Measurements from ENCODE around the gene SPCS1.
"Not testable (repeated sequence)": the region's sequence is repeated elsewhere in the genome, so short reads cannot be mapped to it uniquely, and the experiment has no call there.

SPCS1 gene

GRCh38 chr3:52705688-52706686 is at the start of gene SPCS1, which contains the start of gene GLT8D1:
SPCS1 (plus strand) TSS chr3:52706106; CDS start chr3:52706247, 141 bp downstream.
GLT8D1 (minus strand) TSS chr3:52705791; CDS start chr3:52700460, 5,331 bp downstream.
- no peak for DNase-seq

GRCh38 chr3:52660046-52660445 is 45.9 kb upstream of the SPCS1 start:
- no peak for DNase-seq

- DNase-seq = no peak
Observed at GRCh38 chr3:52663098-52663497, 42.8 kb upstream of the SPCS1 start.

DNA sequence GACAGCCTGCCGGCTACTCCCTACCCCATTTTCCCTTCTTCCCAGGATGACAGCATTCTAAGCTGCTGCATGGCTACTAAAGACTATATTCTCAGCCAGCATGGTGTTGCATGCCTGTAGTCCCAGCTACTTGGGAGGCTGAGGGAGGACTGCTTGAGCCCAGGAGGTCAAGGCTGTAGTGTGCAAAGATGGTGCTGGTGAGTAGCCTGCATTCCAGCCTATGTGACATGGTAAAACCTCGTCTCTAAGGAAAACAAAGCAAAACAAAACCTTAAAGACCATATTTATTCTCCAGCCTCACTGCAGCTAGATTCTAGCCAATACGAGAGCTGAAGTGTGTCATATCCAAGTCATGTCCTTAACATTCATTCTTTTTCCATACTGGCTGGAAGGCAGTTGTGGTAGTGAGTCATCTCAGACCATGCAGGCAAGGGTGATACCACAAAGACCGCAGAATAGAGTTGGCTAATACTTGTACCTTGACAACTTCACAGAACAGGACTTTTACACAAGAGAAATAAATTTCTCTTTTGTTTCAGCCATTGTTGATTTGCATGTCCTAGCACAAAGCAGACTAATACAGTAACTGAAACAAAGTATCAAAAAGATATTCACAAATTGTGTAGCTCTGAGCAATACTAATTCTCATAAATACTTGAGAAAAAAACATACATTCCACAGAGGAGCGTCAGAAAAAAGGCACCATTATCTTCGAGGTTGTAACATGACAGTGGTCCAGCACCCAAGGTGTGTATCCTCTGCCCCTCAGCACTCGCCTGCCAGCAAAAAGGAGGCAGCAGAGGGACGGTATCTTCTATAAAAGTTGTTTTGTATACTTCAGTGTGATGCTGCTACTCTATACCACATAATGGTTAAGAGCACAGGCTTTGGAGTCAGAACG is 35.0 kb upstream of the SPCS1 start:
- no peak for DNase-seq

DNA sequence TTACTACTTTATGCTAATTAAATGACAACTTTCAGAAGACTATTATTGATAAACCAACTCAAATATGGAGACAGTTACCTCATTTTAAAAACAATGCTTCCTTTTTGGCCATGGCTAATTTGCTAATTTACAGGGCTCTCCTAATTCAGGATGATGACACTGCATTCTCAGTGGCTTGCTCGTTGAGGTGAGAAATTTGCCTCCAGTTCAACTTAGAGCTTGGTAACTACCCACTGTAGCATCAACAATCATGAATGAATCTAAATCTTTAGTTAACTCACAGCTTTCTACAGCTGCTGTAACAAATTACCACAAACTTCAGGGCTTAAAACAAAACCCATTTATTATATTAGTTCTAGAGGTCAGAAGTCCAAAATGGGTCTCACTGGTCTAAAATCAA is 34.2 kb upstream of the SPCS1 start:
- no peak for DNase-seq

GRCh38 chr3:52676201-52676600 is 29.7 kb upstream of the SPCS1 start:
- DNase-seq = not testable (repeated sequence)

- DNase-seq = no peak
Observed at GRCh38 chr3:52678265-52679198, 27.4 kb upstream of the SPCS1 start.

DNA sequence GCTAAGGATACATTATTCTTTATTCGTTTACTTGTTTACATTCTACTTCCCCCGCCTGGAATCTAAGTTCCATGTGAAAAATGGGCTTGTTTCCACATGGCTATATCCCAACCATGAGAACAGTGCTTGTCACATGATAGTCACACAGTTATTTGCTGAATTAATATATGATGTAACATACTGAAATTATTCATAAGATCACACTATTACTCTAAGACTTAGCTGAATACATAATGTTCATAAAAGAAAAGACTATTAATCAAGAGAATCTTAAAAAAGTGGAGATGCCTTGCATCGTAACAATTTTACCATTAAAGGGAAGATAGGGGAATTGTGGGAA is 26.7 kb upstream of the SPCS1 start:
- no peak for DNase-seq

GRCh38 chr3:52679811-52680210 is 26.1 kb upstream of the SPCS1 start:
- DNase-seq = no peak

- no peak for DNase-seq
Observed at GRCh38 chr3:52681596-52681995, 24.3 kb upstream of the SPCS1 start.

GRCh38 chr3:52682016-52682415 is 23.9 kb upstream of the SPCS1 start:
- no peak for DNase-seq

DNA sequence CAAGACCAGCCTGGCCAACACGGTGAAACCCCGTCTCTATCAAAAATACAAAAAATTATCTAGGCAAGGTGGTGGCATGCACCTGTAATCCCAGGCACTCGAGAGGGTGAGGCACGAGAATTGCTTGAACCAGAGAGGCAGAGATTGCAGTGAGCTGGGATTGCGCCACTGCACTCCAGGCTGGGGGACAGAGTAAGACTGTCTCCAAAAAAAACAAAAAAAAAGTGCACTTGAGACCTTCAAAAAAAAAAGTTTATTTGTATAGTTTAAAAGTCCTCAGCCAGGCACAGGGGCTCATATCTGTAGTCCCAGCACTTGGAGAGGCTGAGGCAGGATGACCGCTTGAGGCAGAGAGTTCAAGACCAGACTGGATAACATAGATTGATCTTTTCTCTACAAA is 22.3 kb upstream of the SPCS1 start:
- no peak for DNase-seq

DNA sequence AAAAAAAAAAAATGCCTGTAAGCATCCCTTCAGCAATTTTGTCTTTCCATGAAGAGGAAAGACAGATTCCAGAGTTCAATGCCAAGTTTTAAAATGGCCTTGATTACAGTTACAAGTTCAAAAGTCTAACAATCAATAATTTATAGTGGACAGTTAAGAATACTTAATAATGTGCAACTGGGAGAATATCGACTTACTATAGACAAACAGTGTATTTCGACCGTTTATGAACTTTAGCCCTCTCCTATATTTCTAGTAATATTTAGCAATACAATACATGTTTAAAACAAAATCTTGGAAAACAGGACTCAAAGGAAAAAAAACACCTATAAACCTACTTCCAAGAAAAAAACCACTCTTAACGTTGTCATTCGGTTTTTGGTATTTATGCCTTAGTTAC is 21.7 kb upstream of the SPCS1 start:
- DNase-seq = no peak

DNA sequence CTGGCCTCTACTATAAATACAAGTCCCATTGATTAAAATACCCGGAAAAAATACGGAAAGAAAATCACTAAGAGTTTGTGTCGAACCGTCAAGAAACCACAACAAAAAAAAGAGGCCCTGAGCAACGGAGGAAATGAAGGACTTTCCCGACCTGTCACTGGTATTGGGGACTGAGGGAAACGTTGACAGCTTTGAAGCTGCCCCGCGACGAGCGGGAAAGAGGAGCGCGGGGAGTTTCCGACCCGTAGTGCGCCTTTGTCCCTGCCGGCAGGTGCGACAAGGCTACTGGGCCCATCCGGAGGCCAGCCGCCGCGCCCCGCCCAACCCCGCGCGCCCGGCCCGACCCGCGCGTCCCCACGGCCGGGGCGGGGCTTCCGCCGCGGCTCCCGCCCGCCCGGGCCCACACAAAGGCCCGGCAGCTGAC is 20.6 kb upstream of the SPCS1 start:
- no peak for DNase-seq

DNA sequence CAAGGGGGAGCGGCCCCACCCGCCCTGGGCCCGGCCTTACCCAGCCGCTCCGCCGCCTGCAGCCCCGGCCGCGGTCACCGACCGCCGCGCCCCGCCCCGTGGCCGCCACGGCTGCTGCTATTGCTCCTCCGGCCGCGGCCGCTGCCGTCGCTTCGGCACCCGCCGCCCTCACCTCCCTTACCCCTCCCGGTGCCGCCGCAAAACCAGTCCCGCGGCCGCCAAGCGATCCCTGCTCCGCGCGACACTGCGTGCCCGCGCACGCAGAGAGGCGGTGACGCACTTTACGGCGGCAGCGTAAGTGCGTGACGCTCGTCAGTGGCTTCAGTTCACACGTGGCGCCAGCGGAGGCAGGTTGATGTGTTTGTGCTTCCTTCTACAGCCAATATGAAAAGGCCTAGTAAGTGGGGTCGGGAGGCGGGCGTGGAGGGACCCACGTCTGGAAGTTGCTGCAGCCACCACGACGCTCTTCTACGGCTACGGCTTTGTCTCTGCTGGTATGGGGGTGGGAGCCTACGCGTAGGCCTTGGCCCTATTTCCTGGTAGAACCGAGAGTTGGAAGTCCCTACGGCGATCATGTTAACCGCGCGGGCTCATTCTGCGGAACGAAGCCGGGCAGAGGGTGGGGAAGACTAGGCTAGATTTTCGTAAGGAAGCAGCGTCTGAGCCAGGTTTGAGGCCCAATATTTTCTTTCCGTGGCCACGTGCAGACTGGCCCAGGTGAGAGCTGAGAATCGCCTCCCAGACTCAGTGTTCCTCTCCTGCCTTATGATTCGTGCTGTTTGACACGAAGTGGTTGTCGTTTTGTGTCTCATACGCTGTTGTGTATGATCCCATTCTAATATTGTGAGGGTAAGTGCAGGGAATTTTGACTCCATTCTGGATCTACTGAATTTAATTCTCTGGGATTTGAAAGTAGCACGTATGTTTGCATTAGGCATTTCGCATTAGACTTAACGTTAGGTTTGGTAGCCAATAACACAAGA is 19.9 kb upstream of the SPCS1 start, which contains the start of the genes GNL3 and PBRM1:
GNL3 (plus strand) TSS at position 324 of the 983 bp plus-strand sequence; CDS start at position 385, 61 bp downstream.
PBRM1 (minus strand) TSS at position 205 of the 983 bp plus-strand sequence.
- no peak for DNase-seq

DNA sequence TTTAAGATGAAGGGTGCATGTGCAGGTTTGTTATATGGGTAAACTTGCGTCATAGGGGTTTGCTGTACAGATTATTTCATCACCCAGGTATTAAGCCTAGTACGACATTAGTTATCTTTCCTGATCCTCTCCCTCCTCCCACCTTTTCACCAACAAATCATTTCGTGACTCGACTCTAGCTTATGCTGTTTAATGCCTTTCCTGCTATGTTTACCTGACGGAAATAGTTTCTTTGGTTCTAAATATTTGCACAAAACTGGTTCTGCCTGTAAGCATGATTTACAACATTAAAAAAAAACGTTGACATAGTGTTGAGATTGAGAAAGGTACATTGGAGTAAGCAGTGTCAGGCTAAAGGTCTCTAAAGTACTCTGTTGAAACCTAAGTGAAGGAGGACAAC is 17.6 kb upstream of the SPCS1 start:
- no peak for DNase-seq

DNA sequence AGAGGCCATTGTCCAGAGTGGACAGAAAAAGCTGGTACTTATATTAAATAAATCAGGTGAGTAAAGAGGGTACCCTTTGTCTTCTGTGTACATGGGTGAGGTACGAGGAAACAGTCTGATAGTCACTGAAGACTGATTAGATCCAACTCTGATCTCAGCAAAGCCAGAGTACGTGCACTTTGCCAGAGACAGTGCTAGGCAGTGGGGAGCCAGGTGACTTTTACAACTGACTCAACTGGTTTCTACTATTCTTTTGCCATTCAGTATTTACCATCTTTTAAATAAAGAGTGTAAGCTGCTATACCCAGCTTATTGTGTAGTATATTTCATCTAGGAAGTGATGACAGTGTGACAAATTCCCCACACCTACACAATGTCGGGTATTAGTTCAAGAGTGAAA is 16.8 kb upstream of the SPCS1 start:
- no peak for DNase-seq

DNA sequence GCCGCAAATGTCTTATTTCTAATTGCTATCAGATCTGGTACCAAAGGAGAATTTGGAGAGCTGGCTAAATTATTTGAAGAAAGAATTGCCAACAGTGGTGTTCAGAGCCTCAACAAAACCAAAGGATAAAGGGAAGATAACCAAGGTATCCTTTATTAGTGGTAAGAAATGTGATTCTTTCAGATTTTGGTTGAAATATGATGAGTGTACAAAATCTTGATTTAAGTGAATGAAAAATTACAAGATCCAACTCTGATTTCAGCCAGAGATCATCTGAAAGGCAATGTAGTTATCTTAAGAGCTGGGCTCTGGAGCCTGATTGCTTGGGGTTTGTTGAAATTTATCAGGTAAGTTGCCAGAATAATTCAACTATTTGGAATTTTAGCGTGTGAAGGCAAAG is 15.3 kb upstream of the SPCS1 start:
- DNase-seq = no peak

DNA sequence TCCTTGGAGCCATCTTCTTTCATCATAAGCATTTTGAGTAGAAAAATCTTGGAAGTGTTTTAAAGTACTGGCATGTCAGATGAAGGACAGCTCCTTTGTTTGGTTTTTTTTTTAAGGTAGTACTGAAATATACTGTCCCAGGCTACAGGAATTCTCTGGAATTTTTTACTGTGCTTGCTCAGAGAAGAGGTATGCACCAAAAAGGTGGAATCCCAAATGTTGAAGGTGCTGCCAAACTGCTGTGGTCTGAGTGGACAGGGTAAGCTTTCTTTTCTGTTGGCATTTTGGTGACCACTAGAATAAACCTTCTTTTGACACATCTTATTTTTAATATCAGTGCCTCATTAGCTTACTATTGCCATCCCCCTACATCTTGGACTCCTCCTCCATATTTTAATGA is 12.8 kb upstream of the SPCS1 start:
- no peak for DNase-seq

- DNase-seq = no peak
Observed at GRCh38 chr3:52694528-52695189, 11.2 kb upstream of the SPCS1 start.

Data from NCI-H1436 treated with DMSO at 0.1 percent for 48 hours (cell line).